WTC11 (cell line): Measurements from ENCODE around the gene VAC14.

Experiments
- ATF3 ChIP-seq: sonication (generic); formaldehyde crosslinking; conservative IDR thresholded peaks from 2 replicates; pipeline ENCODE4 v1.8.1; 2022; ENCODE audit warnings: mild to moderate bottlenecking, missing genetic modification reagents
- CTCF ChIP-seq: fragments of 200-600 bp; IDR thresholded peaks from 2 replicates; pipeline ENCODE4 v1.8.0; 2022; ENCODE audit warnings: antibody characterized with exemption
- ETV6 ChIP-seq: sonication (generic); formaldehyde crosslinking; IDR thresholded peaks from 2 replicates; pipeline ENCODE4 v1.8.1; 2022; ENCODE audit warnings: mild to moderate bottlenecking, missing genetic modification reagents
- NR1H2 ChIP-seq: sonication (generic); formaldehyde crosslinking; IDR thresholded peaks from 2 replicates; pipeline ENCODE4 v1.9.0; 2021; ENCODE audit warnings: mild to moderate bottlenecking, moderate library complexity, missing genetic modification reagents
- SP1 ChIP-seq: sonication (generic); formaldehyde crosslinking; conservative IDR thresholded peaks from 2 replicates; pipeline ENCODE4 v1.8.1; 2022; ENCODE audit warnings: missing genetic modification reagents
- ZNF281 ChIP-seq: sonication (generic); formaldehyde crosslinking; IDR thresholded peaks from 2 replicates; pipeline ENCODE4 v1.8.0; 2023; ENCODE audit warnings: mild to moderate bottlenecking, missing genetic modification reagents
- ZNF396 ChIP-seq: fragments of 250-450 bp; sonication (Bioruptor Pico); IDR thresholded peaks from 2 replicates; pipeline ENCODE4 v1.8.0; 2021; ENCODE audit warnings: mild to moderate bottlenecking, moderate library complexity, borderline replicate concordance

GRCh38 chr16:70659546-70659945 is 141.4 kb downstream of the VAC14 start:
- no peak for TF ChIP-seq CTCF
- no peak for TF ChIP-seq SP1 (CRISPR knock-in tag)
- no peak for TF ChIP-seq ZNF281 (CRISPR knock-in tag)
- no peak for TF ChIP-seq NR1H2
- TF ChIP-seq ETV6 (CRISPR knock-in tag) = no peak
- TF ChIP-seq ZNF396 (CRISPR knock-in tag) = no peak
- TF ChIP-seq ATF3 (CRISPR knock-in tag) = no peak
